Measurements from ENCODE around the gene B4GALT2. TPM values are rescaled to one million over a fixed set of nuclear protein-coding genes. Genes with fewer than 3 reads are reported as not detected.

B4GALT2 gene
- total and polyA plus RNA-seq, 2 donors (not counting 3 experiments of a cell fraction or from before 2014, with no cell fraction given), result 80.0 to 103 TPM

DNA sequence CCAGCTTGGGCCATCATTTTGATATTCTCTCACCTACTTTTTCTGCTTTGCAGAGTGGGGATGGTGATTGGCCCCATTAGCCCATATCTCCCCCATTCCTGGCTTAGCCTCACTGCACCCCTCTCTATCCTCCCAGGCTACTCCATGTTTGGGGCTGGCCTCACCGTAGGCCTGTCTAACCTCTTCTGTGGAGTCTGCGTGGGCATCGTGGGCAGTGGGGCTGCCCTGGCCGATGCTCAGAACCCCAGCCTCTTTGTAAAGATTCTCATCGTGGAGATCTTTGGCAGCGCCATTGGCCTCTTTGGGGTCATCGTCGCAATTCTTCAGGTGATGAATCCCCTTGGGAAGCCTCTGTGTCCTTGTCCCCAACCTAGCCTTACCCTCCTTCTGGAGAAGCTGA, 2.1 kb upstream of the B4GALT2 start:
- Histone ChIP-seq H3K27me3 (ENCODE audit: control insufficient read depth in 2 of 2, insufficient read depth in 2 of 2, low read length in 2 of 2) (no peaks in the 10 kb centered on the region), H3K4me3 (replicated peaks in 1 of 3; ENCODE audit: insufficient read depth in 1 of 3, low read depth in 1 of 3, low read length in 3 of 3) (no peak overlapping the region), H4K20me1 (replicated peaks; ENCODE audit: control insufficient read depth, extremely low read depth, insufficient read depth, low read length) (no peaks in the 10 kb centered on the region), H3K9ac (replicated peaks; ENCODE audit: extremely low read depth, insufficient read depth, low read length) (no peak overlapping the region), H3K9me1 (replicated peaks; ENCODE audit: control insufficient read depth, extremely low read depth, insufficient read depth, low read length) (no peaks in the 10 kb centered on the region), H3K79me2 (ENCODE audit: control insufficient read depth, insufficient read depth, low read length) (peaks cover 47% of the 10 kb centered on the region), H3K9me3 (replicated peaks; ENCODE audit: control insufficient read depth, insufficient read depth, low read length) (no peaks in the 10 kb centered on the region), H2AFZ (ENCODE audit: low read depth, low read length) (no peak overlapping the region), H3K4me1 (ENCODE audit: control insufficient read depth, extremely low read depth, insufficient read depth, low read length) (peaks cover 31% of the 10 kb centered on the region), H3K4me2 (ENCODE audit: insufficient read depth, low read length) (no peak overlapping the region), H3K36me3 (ENCODE audit: control insufficient read depth in 2 of 2, extremely low read depth in 1 of 2, insufficient read depth in 2 of 2, low read length in 2 of 2) (peaks cover 0 to 15% of the 10 kb centered on the region in 2 experiments), H3K27ac (ENCODE audit: insufficient read depth, low read depth, low read length) (no peak overlapping the region)
- TF ChIP-seq POLR2A (IDR thresholded peaks at IDR 0.05; ENCODE audit: low read depth, low read length), result no peak
- TF ChIP-seq EZH2 (IDR thresholded peaks at IDR 0.05; ENCODE audit: borderline replicate concordance, low read depth, low read length, severe bottlenecking), result no peak
- CTCF ChIA-PET, result interaction anchor here (1.6 kb wide), 1 partner anchor 213 kb away, joined by 10 read pairs; no protein-coding TSS in a partner anchor
- FAIRE-seq (no peak), DNase-seq (ENCODE audit: low read depth, low spot score) (no peak)
- TSS peak; percentile 8 for BruUV-seq (replicated peaks)
- POLR2A ChIA-PET, result no interaction called here
- dilution Hi-C loops (cut with MboI; ENCODE audit: extremely low pct_ligation_motif_present, low sequenced_read_pairs) (no loop called here), intact Hi-C loops (cut with micrococcal nuclease) (no loop called here)

DNA sequence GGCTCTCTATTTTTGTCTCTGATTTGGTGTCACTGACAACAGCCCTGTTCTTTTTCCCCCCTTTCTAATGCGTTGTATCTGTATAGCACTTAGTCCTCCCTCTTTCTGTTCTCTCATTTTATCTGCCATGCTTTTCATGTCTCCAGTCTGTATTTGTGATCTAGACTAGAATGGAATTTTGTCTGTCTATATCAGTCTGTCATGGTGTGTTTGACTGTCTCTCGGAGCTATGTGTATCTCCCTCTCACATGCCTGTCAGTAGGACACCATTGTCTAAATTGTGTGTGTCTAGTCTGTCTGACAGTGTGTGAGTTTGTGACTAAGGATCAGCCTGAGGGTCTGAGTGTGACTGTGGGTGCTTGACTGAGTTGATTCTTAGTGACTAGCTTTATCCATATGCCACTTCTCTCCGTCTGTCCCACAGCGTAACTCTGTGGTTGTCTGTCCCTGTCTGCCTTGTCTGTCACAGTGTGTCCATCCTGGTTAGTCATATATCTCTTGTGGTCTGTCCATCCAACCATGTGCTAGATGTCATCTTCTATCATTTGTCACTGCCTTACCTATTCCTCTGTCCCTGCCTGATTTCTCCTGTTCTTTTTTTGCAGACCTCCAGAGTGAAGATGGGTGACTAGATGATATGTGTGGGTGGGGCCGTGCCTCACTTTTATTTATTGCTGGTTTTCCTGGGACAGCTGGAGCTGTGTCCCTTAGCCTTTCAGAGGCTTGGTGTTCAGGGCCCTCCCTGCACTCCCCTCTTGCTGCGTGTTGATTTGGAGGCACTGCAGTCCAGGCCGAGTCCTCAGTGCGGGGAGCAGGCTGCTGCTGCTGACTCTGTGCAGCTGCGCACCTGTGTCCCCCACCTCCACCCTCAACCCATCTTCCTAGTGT, 1.4 kb upstream of the B4GALT2 start:
- Histone ChIP-seq H4K20me1 (replicated peaks; ENCODE audit: control insufficient read depth, extremely low read depth, insufficient read depth, low read length) (no peaks in the 10 kb centered on the region), H3K9me3 (replicated peaks; ENCODE audit: control insufficient read depth, insufficient read depth, low read length) (no peaks in the 10 kb centered on the region), H3K36me3 (ENCODE audit: control insufficient read depth in 2 of 2, extremely low read depth in 1 of 2, insufficient read depth in 2 of 2, low read length in 2 of 2) (peaks cover 0 to 10% of the 10 kb centered on the region in 2 experiments), H3K79me2 (ENCODE audit: control insufficient read depth, insufficient read depth, low read length) (peaks cover 47% of the 10 kb centered on the region), H2AFZ (ENCODE audit: low read depth, low read length) (no peak overlapping the region), H3K4me1 (ENCODE audit: control insufficient read depth, extremely low read depth, insufficient read depth, low read length) (peaks cover 31% of the 10 kb centered on the region), H3K4me2 (ENCODE audit: insufficient read depth, low read length) (no peak overlapping the region), H3K27me3 (ENCODE audit: control insufficient read depth in 2 of 2, insufficient read depth in 2 of 2, low read length in 2 of 2) (no peaks in the 10 kb centered on the region), H3K9me1 (replicated peaks; ENCODE audit: control insufficient read depth, extremely low read depth, insufficient read depth, low read length) (no peaks in the 10 kb centered on the region), H3K9ac (replicated peaks; ENCODE audit: extremely low read depth, insufficient read depth, low read length) (no peak overlapping the region), H3K27ac (ENCODE audit: insufficient read depth, low read depth, low read length) (no peak overlapping the region), H3K4me3 (replicated peaks in 1 of 3; ENCODE audit: insufficient read depth in 1 of 3, low read depth in 1 of 3, low read length in 3 of 3) (no peak overlapping the region)
- TF ChIP-seq JUN (IDR thresholded peaks at IDR 0.05; ENCODE audit: borderline replicate concordance, insufficient read depth, insufficient read length, low read depth) (no peak), EZH2 (IDR thresholded peaks at IDR 0.05; ENCODE audit: borderline replicate concordance, low read depth, low read length, severe bottlenecking) (no peak), POLR2A (IDR thresholded peaks at IDR 0.05; ENCODE audit: low read depth, low read length) (no peak)
- TF ChIP-seq, protein P1, sequence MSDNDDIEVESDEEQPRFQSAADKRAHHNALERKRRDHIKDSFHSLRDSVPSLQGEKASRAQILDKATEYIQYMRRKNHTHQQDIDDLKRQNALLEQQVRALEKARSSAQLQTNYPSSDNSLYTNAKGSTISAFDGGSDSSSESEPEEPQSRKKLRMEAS (IDR thresholded peaks at IDR 0.05; ENCODE audit: insufficient read depth, insufficient read length), result no peak
- FAIRE-seq, result no peak
- BruUV-seq (replicated peaks), result no TSS peak
- no peak for DNase-seq (ENCODE audit: low read depth, low spot score)
- intact Hi-C loops (cut with micrococcal nuclease) (no loop called here), dilution Hi-C loops (cut with MboI; ENCODE audit: extremely low pct_ligation_motif_present, low sequenced_read_pairs) (no loop called here)
- POLR2A ChIA-PET, result no interaction called here
- CTCF ChIA-PET, result interaction anchor here (1.0 to 1.6 kb wide), 2 partner anchors 12 to 214 kb away, joined by 3 to 10 read pairs; no protein-coding TSS in a partner anchor

Measured in endothelial cell of umbilical vein (primary cell).